ENCODE measurements around the gene TMEM132C. TPM values are rescaled to one million over a fixed set of nuclear protein-coding genes. Genes with fewer than 3 reads are reported as not detected.

The TMEM132C gene
- total and polyA plus RNA-seq, 2 of the 13 experiments (the other 11 are each of a cell fraction or from before 2014, with no cell fraction given): not detected

GRCh38 chr12:128534906-128535305, 267.9 kb downstream of the TMEM132C start:
- ATAC-seq (no peak), FAIRE-seq (no peak), DNase-seq (ENCODE audit: low spot score) (no peak)
- ChIA-PET CTCF (ENCODE audit: low intra/inter-chr PET ratio, low total read pairs) (no interaction called here), POLR2A (no interaction called here)
- H3K4me1 ChIP-seq (ENCODE audit: insufficient read depth, low read length): no peaks in the 10 kb centered on the region
- H3K9ac ChIP-seq (ENCODE audit: insufficient read depth, low read depth, low read length): no peak overlapping the region
- H4K20me1 ChIP-seq (ENCODE audit: insufficient read depth, low read length): no peaks in the 10 kb centered on the region
- TF ChIP-seq U2AF1 (optimal IDR thresholded peaks at IDR 0.05; ENCODE audit: low read depth, low read length): no peak
- TF ChIP-seq ONECUT2 (CRISPR knock-in tag; IDR thresholded peaks at IDR 0.05): no peak
- no peak for TF ChIP-seq NFAT5 (CRISPR knock-in tag; IDR thresholded peaks at IDR 0.05)
- TF ChIP-seq ZNF672 (CRISPR knock-in tag; IDR thresholded peaks at IDR 0.05): no peak
- TF ChIP-seq RCOR2 (CRISPR knock-in tag; IDR thresholded peaks at IDR 0.05): no peak
- TF ChIP-seq MIXL1 (CRISPR knock-in tag; IDR thresholded peaks at IDR 0.05): no peak
- TF ChIP-seq ZNF354B (CRISPR knock-in tag; IDR thresholded peaks at IDR 0.05): no peak
- no peak for TF ChIP-seq ZFP36L2 (CRISPR knock-in tag; IDR thresholded peaks at IDR 0.05)
- no peak for TF ChIP-seq TBX2 (CRISPR knock-in tag; IDR thresholded peaks at IDR 0.05; ENCODE audit: borderline replicate concordance)
- TF ChIP-seq HNRNPH1 (optimal IDR thresholded peaks at IDR 0.05; ENCODE audit: low read depth, low read length): no peak
- no peak for TF ChIP-seq ZBTB1 (CRISPR knock-in tag; IDR thresholded peaks at IDR 0.05; ENCODE audit: borderline replicate concordance)
- TF ChIP-seq CBX2 (IDR thresholded peaks at IDR 0.05; ENCODE audit: low read depth, low read length): no peak
- TF ChIP-seq CBX2 (CRISPR knock-in tag; IDR thresholded peaks at IDR 0.05; ENCODE audit: low read depth): no peak
- 3% methylated on average over 5 of the region's 5 CpGs for WGBS (ENCODE audit: low lambda C conversion rate)
- H3K27me3 ChIP-seq (ENCODE audit: control insufficient read depth in 1 of 2, insufficient read depth in 2 of 2, low read length in 2 of 2): no peaks in the 10 kb centered on the region; a peak in 1 of 5 replicates
- H2AFZ ChIP-seq (ENCODE audit: low read length): no peak overlapping the region
- no peak overlapping the region for H3K27ac ChIP-seq (ENCODE audit: extremely low read length, insufficient read depth, low read length)
- H3K4me2 ChIP-seq (ENCODE audit: low read depth, low read length): no peak overlapping the region
- BruUV-seq (replicated peaks): no TSS peak
- H3K79me2 ChIP-seq (ENCODE audit: insufficient read depth, low read length): no peaks in the 10 kb centered on the region
- H3K36me3 ChIP-seq (replicated peaks in 1 of 2; ENCODE audit: control insufficient read depth in 1 of 2, insufficient read depth in 2 of 2, low read length in 2 of 2): no peaks in the 10 kb centered on the region
- no peak overlapping the region for H3K4me3 ChIP-seq (replicated peaks in 1 of 3; ENCODE audit: insufficient read depth in 1 of 3, low read depth in 2 of 3, low read length in 3 of 3)
- intact Hi-C loops (cut with micrococcal nuclease; ENCODE audit: unreplicated experiment) (no loop called here), in situ Hi-C loops (cut with HindIII; ENCODE audit: extremely low pct_ligation_motif_present, low pct_unique_long_range_greater_than_20kb) (no loop called here)
- no peaks in the 10 kb centered on the region for H3K9me3 ChIP-seq (ENCODE audit: low read length)
